A549 (cell line): ENCODE measurements around the gene SIN3A. TPM values are rescaled to one million over a fixed set of nuclear protein-coding genes. Genes with fewer than 3 reads are reported as not detected.

Experiments used
- ATAC-seq, 2 experiments: fragments of 200-7000 bp in 1 of 2; fragments of >200 bp in 1 of 2; cut with Nextera tagmentation in 1 of 2; cut with Tn5 transposase in 1 of 2; 3 replicates each; pipeline versions ENCODE4 v1.8.0 to v1.9.1; 2018 to 2020; ENCODE audit warnings: mild to moderate bottlenecking in 1 of 2, moderate library complexity in 1 of 2
- CTCF ChIA-PET: fragments of 300-600 bp; sonication (Branson Sonifier 250); formaldehyde crosslinking; extraction: SDS; loops from one replicate; lab custom pipeline; 2021; ENCODE audit warnings: antibody characterized with exemption, inconsistent platforms; lab: Yijun Ruan, JAX
- POLR2A ChIA-PET: fragments of 350-600 bp; formaldehyde crosslinking; extraction: SDS; loops from one replicate; lab custom pipeline; 2021; ENCODE audit warnings: antibody characterized with exemption, inconsistent platforms; lab: Yijun Ruan, JAX
- DNase-seq, 2 experiments: peaks; one replicate each; pipeline versions ENCODE4 v3.0.0 to v3.0.0-alpha.2; 2011 to 2016; ENCODE audit warnings: low read depth in 1 of 2, low spot score in 1 of 2
- FAIRE-seq: peaks from 2 replicates; lab custom pipeline; 2011; peaks lifted over from hg19 to GRCh38; lab: Jason Lieb, UNC
- H3K27ac ChIP-seq, 2 experiments: fragments of >200 bp; sonication (Bioruptor Twin); formaldehyde crosslinking; 3 replicates each; pipeline ENCODE4 v1.5.1; 2016 to 2017
- H3K4me1 ChIP-seq: fragments of >200 bp; sonication (Bioruptor Twin); formaldehyde crosslinking; 3 replicates; pipeline ENCODE4 v1.6.1; 2016
- H3K4me2 ChIP-seq: fragments of >200 bp; sonication (Bioruptor Twin); formaldehyde crosslinking; 3 replicates; pipeline ENCODE4 v1.6.1; 2016
- H3K4me3 ChIP-seq: fragments of >200 bp; sonication (Bioruptor Twin); formaldehyde crosslinking; 3 replicates; pipeline ENCODE4 v1.5.1; 2016
- H3K9me3 ChIP-seq: fragments of >200 bp; sonication (Bioruptor Twin); formaldehyde crosslinking; 3 replicates; pipeline ENCODE4 v1.6.1; 2016
- ATOH8 ChIP-seq: fragments of 250-450 bp; sonication (Bioruptor Pico); IDR thresholded peaks from 2 replicates; pipeline ENCODE4 v1.5.0; 2020; ENCODE audit warnings: low read depth, mild to moderate bottlenecking, moderate library complexity
- CEBPB ChIP-seq, 2 experiments: fragments of >200 bp in 1 of 2; sonication (Bioruptor Twin) in 1 of 2; formaldehyde crosslinking in 1 of 2; IDR thresholded peaks; 2 replicates each; pipeline ENCODE4 v1.6.1; 2012 to 2016
- CTCF ChIP-seq: fragments of >200 bp; sonication (Bioruptor Twin); formaldehyde crosslinking; IDR thresholded peaks from 3 replicates; pipeline ENCODE4 v1.5.1; 2016
- E2F6 ChIP-seq: IDR thresholded peaks from 2 replicates; pipeline ENCODE4 v1.6.1; 2012; ENCODE audit warnings: low read depth, borderline replicate concordance
- EHMT2 ChIP-seq: fragments of 200-600 bp; sonication (generic); IDR thresholded peaks from 2 replicates; pipeline ENCODE4 v1.6.1; 2016; ENCODE audit warnings: antibody characterized with exemption, low read depth, mild to moderate bottlenecking, moderate library complexity
- FOSB ChIP-seq: fragments of 250-450 bp; sonication (Bioruptor Pico); IDR thresholded peaks from 2 replicates; pipeline ENCODE4 v1.5.0; 2020; ENCODE audit warnings: mild to moderate bottlenecking, moderate library complexity
- FOXS1 ChIP-seq: fragments of 250-450 bp; sonication (Bioruptor Pico); IDR thresholded peaks from 2 replicates; pipeline ENCODE4 v1.5.0; 2020; ENCODE audit warnings: mild to moderate bottlenecking, moderate library complexity
- GATA3 ChIP-seq: IDR thresholded peaks from 2 replicates; pipeline ENCODE4 v1.6.1; 2012; ENCODE audit warnings: borderline replicate concordance
- HES2 ChIP-seq: fragments of >200 bp; sonication (Bioruptor Twin); formaldehyde crosslinking; IDR thresholded peaks from 2 replicates; pipeline ENCODE4 v1.6.1; 2016
- KDM1A ChIP-seq: fragments of 200-600 bp; sonication (generic); IDR thresholded peaks from 2 replicates; pipeline ENCODE4 v1.6.1; 2016; ENCODE audit warnings: low read depth, mild to moderate bottlenecking
- KDM5A ChIP-seq: fragments of 200-600 bp; sonication (generic); IDR thresholded peaks from 2 replicates; pipeline ENCODE4 v1.6.1; 2016; ENCODE audit warnings: antibody characterized with exemption, mild to moderate bottlenecking
- MAFK ChIP-seq: fragments of 450-650 bp; IDR thresholded peaks from 2 replicates; pipeline ENCODE4 v1.6.1; 2014; ENCODE audit not compliant: partially characterized antibody
- NR3C1 ChIP-seq: fragments of >200 bp; sonication (Bioruptor Twin); formaldehyde crosslinking; IDR thresholded peaks from 3 replicates; pipeline ENCODE4 v1.6.1; 2017
- RARB ChIP-seq: fragments of 250-450 bp; sonication (Bioruptor Pico); IDR thresholded peaks from 2 replicates; pipeline ENCODE4 v1.8.0; 2021; ENCODE audit warnings: mild to moderate bottlenecking, moderate library complexity
- REST ChIP-seq: fragments of 200-600 bp; sonication (generic); IDR thresholded peaks from 2 replicates; pipeline ENCODE4 v1.6.1; 2016; ENCODE audit warnings: antibody characterized with exemption, mild to moderate bottlenecking, moderate library complexity
- ZNF302 ChIP-seq: fragments of 250-450 bp; sonication (Bioruptor Pico); IDR thresholded peaks from 2 replicates; pipeline ENCODE4 v1.9.0; 2021; ENCODE audit warnings: inconsistent platforms, mild to moderate bottlenecking, moderate library complexity
- whole genome bisulfite sequencing: methylation state at CpG from one replicate; pipeline ENCODE4 v1.1.6; 2017; ENCODE audit errors: missing lambda C conversion rate; 5-methylcytosine and 5-hydroxymethylcytosine counted together
- polyA plus RNA-seq, 4 experiments: library from polyadenylated mRNA; depleted of rRNA in 3 of 4; stranded (reverse); fragments of >200 nt; fragmentation: RNase III in 1 of 4; extraction: RNeasy Plus Mini Kit Qiagen cat#74134 plus additional on column Dnase treatment in 1 of 4; gene quantifications; 2 replicates in 3 of 4; 3 replicates in 1 of 4; pipeline ENCODE4 v1.2.3, GENCODE V29; 2011 to 2017
- small RNA-seq, 6 experiments: library from RNA; depleted of rRNA; stranded (forward); fragments of <200 nt; gene quantifications; one replicate each; pipeline ENCODE3, GENCODE V24; 2012

SIN3A gene
- polyA plus RNA-seq, 2 of the 4 experiments (the other 2 are of a cell fraction), result 35.9 to 48.7 TPM

- no peak overlapping the region for H3K4me2 ChIP-seq
- H3K27ac ChIP-seq, result no peak overlapping the region
- no peaks in the 10 kb centered on the region for H3K4me1 ChIP-seq
- FAIRE-seq (no peak), DNase-seq (no peak), ATAC-seq (no peak)
- ChIA-PET POLR2A (no interaction called here), CTCF (interaction anchor here (1.1 kb wide), 1 partner anchor 18 kb away, joined by 3 read pairs; no protein-coding TSS in a partner anchor)
- H3K9me3 ChIP-seq, result no peaks in the 10 kb centered on the region
- TF ChIP-seq ZNF302 (CRISPR knock-in tag) (no peak), CTCF (no peak), GATA3 (no peak), NR3C1 (no peak), REST (no peak), KDM5A (no peak), FOXS1 (CRISPR knock-in tag) (no peak), MAFK (no peak)
- WGBS, result 75% methylated on average over 4 of the region's 4 CpGs
- H3K4me3 ChIP-seq, result no peak overlapping the region
Measured at GRCh38 chr15:75325922-75326321, 125.6 kb downstream of the SIN3A start.

GRCh38 chr15:75321711-75322110 is 129.8 kb downstream of the SIN3A start:
- FAIRE-seq, result no peak
- no peak for ATAC-seq
- Histone ChIP-seq H3K9me3 (no peaks in the 10 kb centered on the region), H3K4me1 (no peaks in the 10 kb centered on the region), H3K27ac (no peak overlapping the region), H3K4me3 (no peak overlapping the region), H3K4me2 (no peak overlapping the region)
- no peak for DNase-seq
- WGBS, result 74% methylated on average over 6 of the region's 6 CpGs
- TF ChIP-seq HES2, result no peak
- TF ChIP-seq RARB, result no peak
- TF ChIP-seq ATOH8 (CRISPR knock-in tag), result no peak
- no peak for TF ChIP-seq FOSB (CRISPR knock-in tag)
- no peak for TF ChIP-seq GATA3
- no peak for TF ChIP-seq KDM1A
- no peak for TF ChIP-seq NR3C1
- TF ChIP-seq CEBPB (IDR thresholded peaks at IDR 0.05), result no peak
- no peak for TF ChIP-seq EHMT2
- no peak for TF ChIP-seq E2F6
- TF ChIP-seq CTCF, result no peak
- ChIA-PET POLR2A (no interaction called here), CTCF (interaction anchor here (1.4 to 2.2 kb wide), 4 partner anchors 14 to 292 kb away, joined by 3 to 9 read pairs (median 4); no protein-coding TSS in a partner anchor)

Small RNA genes lying within 50 kb of the gene (small RNA-seq; reads per million reads assigned to genes)
- 0 reads per million in 6 experiments for gene AC105036.2

Other genes with a start within 250 kb of the SIN3A start
- gene C15orf39, start 249.8 kb downstream of the SIN3A start, polyA plus RNA-seq (2011; rRNA removed), result 5.7 and 8.8 TPM in 2 replicates
- gene C15orf39, start 249.8 kb downstream of the SIN3A start, polyA plus RNA-seq (2017; fragmentation: RNase III; extraction: RNeasy Plus Mini Kit Qiagen cat#74134 plus additional on column Dnase treatment), result 14.7 to 16.7 TPM (median 15.1 TPM) in 3 replicates
- gene GOLGA6C, start 193.4 kb downstream of the SIN3A start, polyA plus RNA-seq (2011; rRNA removed), result not detected in 2 replicates
- not detected in 3 replicates for gene GOLGA6C, start 193.4 kb downstream of the SIN3A start, polyA plus RNA-seq (2017; fragmentation: RNase III; extraction: RNeasy Plus Mini Kit Qiagen cat#74134 plus additional on column Dnase treatment)
- 0.03 and 0.07 TPM in 2 replicates for gene GOLGA6D, start 168.9 kb downstream of the SIN3A start, polyA plus RNA-seq (2011; rRNA removed)
- 0.04 to 0.05 TPM in 2 of 3 replicates, not detected in the other for gene GOLGA6D, start 168.9 kb downstream of the SIN3A start, polyA plus RNA-seq (2017; fragmentation: RNase III; extraction: RNeasy Plus Mini Kit Qiagen cat#74134 plus additional on column Dnase treatment)
- gene COMMD4, start 115.6 kb downstream of the SIN3A start, polyA plus RNA-seq (2011; rRNA removed), result 88.0 and 98.3 TPM in 2 replicates
- 203 to 222 TPM (median 220 TPM) in 3 replicates for gene COMMD4, start 115.6 kb downstream of the SIN3A start, polyA plus RNA-seq (2017; fragmentation: RNase III; extraction: RNeasy Plus Mini Kit Qiagen cat#74134 plus additional on column Dnase treatment)
- 3.2 and 5.6 TPM in 2 replicates for gene NEIL1, start 104.7 kb downstream of the SIN3A start, polyA plus RNA-seq (2011; rRNA removed)
- 4.9 to 7.2 TPM (median 6.8 TPM) in 3 replicates for gene NEIL1, start 104.7 kb downstream of the SIN3A start, polyA plus RNA-seq (2017; fragmentation: RNase III; extraction: RNeasy Plus Mini Kit Qiagen cat#74134 plus additional on column Dnase treatment)
- gene MAN2C1, start 83.1 kb downstream of the SIN3A start, polyA plus RNA-seq (2011; rRNA removed), result 47.7 and 66.3 TPM in 2 replicates
- gene MAN2C1, start 83.1 kb downstream of the SIN3A start, polyA plus RNA-seq (2017; fragmentation: RNase III; extraction: RNeasy Plus Mini Kit Qiagen cat#74134 plus additional on column Dnase treatment), result 114 to 126 TPM (median 117 TPM) in 3 replicates
- gene PTPN9, start 127.6 kb upstream of the SIN3A start, polyA plus RNA-seq (2011; rRNA removed), result 60.2 and 71.2 TPM in 2 replicates
- 25.5 to 31.1 TPM (median 29.5 TPM) in 3 replicates for gene PTPN9, start 127.6 kb upstream of the SIN3A start, polyA plus RNA-seq (2017; fragmentation: RNase III; extraction: RNeasy Plus Mini Kit Qiagen cat#74134 plus additional on column Dnase treatment)
- gene SNUPN, start 174.0 kb upstream of the SIN3A start, polyA plus RNA-seq (2011; rRNA removed), result 33.6 and 38.5 TPM in 2 replicates
- gene SNUPN, start 174.0 kb upstream of the SIN3A start, polyA plus RNA-seq (2017; fragmentation: RNase III; extraction: RNeasy Plus Mini Kit Qiagen cat#74134 plus additional on column Dnase treatment), result 29.2 to 30.1 TPM (median 30.1 TPM) in 3 replicates
- 80.6 and 94.7 TPM in 2 replicates for gene IMP3, start 188.5 kb upstream of the SIN3A start, polyA plus RNA-seq (2011; rRNA removed)
- 87.1 to 90.0 TPM (median 88.6 TPM) in 3 replicates for gene IMP3, start 188.5 kb upstream of the SIN3A start, polyA plus RNA-seq (2017; fragmentation: RNase III; extraction: RNeasy Plus Mini Kit Qiagen cat#74134 plus additional on column Dnase treatment)
- 8.4 and 10.7 TPM in 2 replicates for gene SNX33, start 196.2 kb upstream of the SIN3A start, polyA plus RNA-seq (2011; rRNA removed)
- gene SNX33, start 196.2 kb upstream of the SIN3A start, polyA plus RNA-seq (2017; fragmentation: RNase III; extraction: RNeasy Plus Mini Kit Qiagen cat#74134 plus additional on column Dnase treatment), result 8.1 to 11.6 TPM (median 11.2 TPM) in 3 replicates